GM08714 (cell line): Measurements from ENCODE around the gene HUWE1.
"Not testable (repeated sequence)": the region's sequence is repeated elsewhere in the genome, so short reads cannot be mapped to it uniquely, and the experiment has no call there.

Source experiments
- H3K4me3 ChIP-seq: fragments of 200-500 bp; sonication (Bioruptor generic); 2 replicates; pipeline ENCODE4 v1.5.1; 2014; ENCODE audit warnings: mild to moderate bottlenecking, low read length, inconsistent platforms
- ZNF274 ChIP-seq: IDR thresholded peaks from 2 replicates; pipeline ENCODE4 v1.6.1; 2012; ENCODE audit warnings: mild to moderate bottlenecking, low read depth, low read length

Gene HUWE1

DNA sequence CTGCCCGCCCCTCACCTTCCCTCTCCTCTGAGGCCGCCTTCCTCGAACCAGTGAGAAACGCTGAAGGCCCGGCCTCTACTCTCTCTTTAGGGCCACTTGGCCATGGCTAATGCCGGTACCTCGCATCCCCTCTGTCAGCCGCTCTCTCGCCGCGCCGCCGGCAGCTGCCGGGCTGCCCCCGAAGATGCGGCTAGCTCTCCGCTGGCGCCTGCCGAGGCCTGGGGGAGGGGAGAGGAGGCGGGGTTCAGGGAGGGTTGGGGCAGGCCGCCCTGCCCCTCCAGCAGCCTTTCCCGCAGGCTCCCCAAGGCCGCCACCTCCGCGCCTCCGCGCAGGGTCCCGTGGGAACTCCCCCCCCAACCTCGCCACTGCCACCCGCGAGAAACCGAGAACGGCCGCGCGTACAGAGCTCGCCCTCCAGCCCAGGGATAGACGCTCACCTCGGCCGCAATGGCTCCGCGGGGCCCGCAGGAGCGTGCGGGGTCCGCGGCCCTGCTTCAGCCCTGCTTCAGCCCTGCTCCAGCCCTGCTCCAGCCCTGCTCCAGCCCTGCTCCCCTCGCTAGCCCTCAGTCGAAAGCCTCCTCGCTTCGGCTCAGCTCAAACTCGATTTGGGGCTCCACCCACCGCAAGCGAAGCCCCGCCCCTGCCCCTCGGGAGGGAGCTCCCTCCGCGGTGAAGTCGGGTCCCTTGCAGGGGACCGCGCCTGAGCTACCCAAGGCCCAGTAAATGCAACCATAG lies at the start of gene HUWE1:
TSS of gene HUWE1 (minus strand) at position 569 of the 735 bp plus-strand sequence. CDS start 32,612 bp downstream, outside the sequence.
- TF ChIP-seq ZNF274 = no peak
- peak within 1 kb of the TSS; percentile 77 for H3K4me3 ChIP-seq

GRCh38 chrX:53732797-53733196 lies 46.3 kb upstream of the HUWE1 start:
- no peak for TF ChIP-seq ZNF274

GRCh38 chrX:53729751-53730150 lies 43.2 kb upstream of the HUWE1 start:
- H3K4me3 ChIP-seq = no peak overlapping the region

More at GRCh38 chrX:53732797-53733196, 46.3 kb upstream of the HUWE1 start:
- no peak overlapping the region for H3K4me3 ChIP-seq

DNA sequence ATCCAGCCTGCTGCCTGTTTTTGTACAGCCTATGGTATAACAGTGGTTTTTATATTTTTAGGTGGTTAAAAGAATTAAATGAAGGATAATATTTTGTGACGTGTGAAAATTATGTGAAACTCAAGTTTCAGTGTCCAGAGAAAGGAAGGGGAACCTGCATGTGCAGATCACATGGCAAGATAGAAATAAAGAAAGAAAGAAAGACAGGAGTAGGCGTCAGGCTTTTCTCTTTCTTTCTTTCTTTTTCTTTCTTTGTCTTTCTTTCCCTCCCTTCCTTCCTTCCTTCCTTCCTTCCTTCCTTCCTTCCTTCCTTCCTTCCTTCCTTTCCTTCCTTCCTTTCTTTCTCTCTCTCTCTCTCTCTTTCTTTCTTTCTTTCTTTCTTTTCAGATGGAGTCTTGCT lies 42.0 kb upstream of the HUWE1 start:
- no peak overlapping the region for H3K4me3 ChIP-seq
- TF ChIP-seq ZNF274 = no peak

More at GRCh38 chrX:53729751-53730150, 43.2 kb upstream of the HUWE1 start:
- TF ChIP-seq ZNF274 = no peak

GRCh38 chrX:53724872-53725271 lies 38.4 kb upstream of the HUWE1 start:
- TF ChIP-seq ZNF274 = no peak
- H3K4me3 ChIP-seq = no peak overlapping the region

- no peak for TF ChIP-seq ZNF274
- no peak overlapping the region for H3K4me3 ChIP-seq
Measured at GRCh38 chrX:53723381-53723780, 36.9 kb upstream of the HUWE1 start.

DNA sequence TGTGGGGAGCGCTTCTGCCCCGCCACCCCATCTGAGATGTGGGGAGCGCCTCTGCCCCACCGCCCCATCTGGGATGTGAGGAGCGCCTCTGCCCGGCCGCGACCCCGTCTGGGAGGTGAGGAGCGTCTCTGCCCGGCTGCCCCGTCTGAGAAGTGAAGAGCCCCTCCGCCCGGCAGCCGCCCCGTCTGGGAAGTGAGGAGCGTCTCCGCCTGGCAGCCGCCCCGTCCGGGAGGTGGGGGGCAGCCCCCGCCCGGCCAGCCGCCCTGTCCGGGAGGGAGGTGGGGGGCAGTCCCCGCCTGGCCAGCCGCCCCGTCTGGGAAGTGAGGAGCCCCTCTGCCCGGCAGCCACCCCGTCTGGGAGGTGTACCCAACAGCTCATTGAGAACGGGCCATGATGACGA lies 35.1 kb upstream of the HUWE1 start:
- not testable (repeated sequence) for H3K4me3 ChIP-seq

- not testable (repeated sequence) for H3K4me3 ChIP-seq
Measured at GRCh38 chrX:53719666-53720065, 33.1 kb upstream of the HUWE1 start.

- no peak for TF ChIP-seq ZNF274
- no peak overlapping the region for H3K4me3 ChIP-seq
Measured at GRCh38 chrX:53718073-53718472, 31.6 kb upstream of the HUWE1 start.

GRCh38 chrX:53717205-53717604 lies 30.7 kb upstream of the HUWE1 start:
- H3K4me3 ChIP-seq = no peak overlapping the region

GRCh38 chrX:53716328-53717088 lies 30.0 kb upstream of the HUWE1 start:
- no peak for TF ChIP-seq ZNF274
- peak overlapping the region; percentile 33 for H3K4me3 ChIP-seq

More at GRCh38 chrX:53717205-53717604, 30.7 kb upstream of the HUWE1 start:
- TF ChIP-seq ZNF274 = no peak

GRCh38 chrX:53715346-53715924 lies 28.9 kb upstream of the HUWE1 start:
- H3K4me3 ChIP-seq = peak overlapping the region; percentile 33; the same call in 1 of the 2 replicates
- no peak for TF ChIP-seq ZNF274

DNA sequence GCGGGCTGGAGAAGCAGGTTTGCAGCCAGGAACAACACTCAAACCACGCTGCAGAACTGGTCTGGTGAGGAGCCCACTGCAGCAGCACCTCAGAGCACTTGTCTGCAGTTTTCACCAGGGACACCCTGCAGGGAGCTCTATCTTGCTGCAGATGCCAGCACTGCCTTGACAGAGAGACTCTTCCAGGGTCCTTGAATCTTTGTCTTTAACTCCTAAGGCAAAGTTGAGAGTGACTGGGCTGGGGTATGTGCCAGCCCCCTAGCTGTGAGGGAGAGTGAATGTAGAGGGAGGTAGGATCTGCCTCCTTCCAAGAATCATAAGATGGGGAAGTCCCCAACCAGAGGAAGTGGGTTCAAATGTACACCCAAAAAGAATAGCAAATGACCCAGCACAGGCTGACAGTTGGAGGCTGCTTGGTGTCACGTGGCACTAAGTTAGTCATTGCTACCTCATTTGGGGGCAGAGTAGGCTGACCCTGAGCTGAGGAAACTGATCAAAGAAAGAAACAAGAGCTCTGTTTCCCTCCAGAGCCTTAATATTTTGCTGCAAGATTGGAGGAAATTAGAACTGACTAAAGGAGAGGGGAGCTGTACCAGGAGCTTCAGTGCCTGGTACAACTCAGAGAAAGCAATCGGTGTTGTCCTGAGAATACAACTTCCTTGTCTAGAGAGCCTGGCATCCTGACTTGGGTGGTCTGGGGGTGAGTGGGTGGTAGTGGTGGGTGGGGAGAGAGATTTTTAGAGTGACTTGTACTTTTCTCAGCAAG lies 28.2 kb upstream of the HUWE1 start:
- no peak for TF ChIP-seq ZNF274
- H3K4me3 ChIP-seq = peak overlapping the region; percentile 33; the same call in 1 of the 2 replicates

GRCh38 chrX:53713987-53714579 lies 27.6 kb upstream of the HUWE1 start:
- H3K4me3 ChIP-seq = peak overlapping the region; percentile 38; the same call in 1 of the 2 replicates
- no peak for TF ChIP-seq ZNF274
